HepG2 (cell line): ENCODE data around the gene ADAMTS12. TPM values are rescaled to one million over a fixed set of nuclear protein-coding genes. Genes with fewer than 3 reads are reported as not detected.

ENCODE experiments used
- BORCS8-MEF2B ChIP-seq: sonication (generic); formaldehyde crosslinking; IDR thresholded peaks from 2 replicates; pipeline ENCODE4 v1.8.0; 2022; ENCODE audit warnings: mild to moderate bottlenecking, missing genetic modification reagents
- EP300 ChIP-seq, 3 experiments: sonication (generic) in 1 of 3; formaldehyde crosslinking in 1 of 3; IDR thresholded peaks; 2 replicates each; pipeline versions ENCODE4 v1.5.1 to v1.6.1; 2011 to 2020; ENCODE audit warnings: low read depth in 2 of 3, low read length in 2 of 3, borderline replicate concordance in 1 of 3, improper control_type of control experiment in 1 of 3, mild to moderate bottlenecking in 1 of 3, missing genetic modification reagents in 1 of 3, moderate library complexity in 1 of 3
- ETV6 ChIP-seq: sonication (generic); formaldehyde crosslinking; conservative IDR thresholded peaks from 2 replicates; pipeline ENCODE4 v1.4.0; 2020; ENCODE audit warnings: missing genetic modification reagents
- GABPA ChIP-seq, 2 experiments: IDR thresholded peaks; 2 replicates each; pipeline ENCODE4 v1.6.1; 2011 to 2016; ENCODE audit warnings: low read depth in 2 of 2, low read length in 1 of 2, missing biosample characterization in 1 of 2, missing genetic modification characterization in 1 of 2
- GZF1 ChIP-seq: sonication (generic); formaldehyde crosslinking; IDR thresholded peaks from 2 replicates; pipeline ENCODE4 v1.5.1; 2020; ENCODE audit warnings: mild to moderate bottlenecking, missing genetic modification reagents
- HNF4G ChIP-seq, 2 experiments: sonication (generic) in 1 of 2; formaldehyde crosslinking in 1 of 2; IDR thresholded peaks; 2 replicates each; pipeline versions ENCODE4 v1.4.0 to v1.6.1; 2011 to 2020; ENCODE audit warnings: borderline replicate concordance in 2 of 2, low read depth in 2 of 2, mild to moderate bottlenecking in 2 of 2, low read length in 1 of 2, missing genetic modification reagents in 1 of 2, moderate library complexity in 1 of 2
- JUND ChIP-seq: sonication (generic); formaldehyde crosslinking; IDR thresholded peaks from 2 replicates; pipeline ENCODE4 v1.8.0; 2022; ENCODE audit warnings: mild to moderate bottlenecking, missing genetic modification reagents
- RARG ChIP-seq: sonication (generic); formaldehyde crosslinking; IDR thresholded peaks from 2 replicates; pipeline ENCODE4 v1.4.0; 2020; ENCODE audit warnings: low read depth, mild to moderate bottlenecking, missing genetic modification reagents
- RFXANK ChIP-seq: IDR thresholded peaks from 2 replicates; pipeline ENCODE4 v1.6.1; 2016
- SPEN ChIP-seq: sonication (generic); formaldehyde crosslinking; IDR thresholded peaks from 2 replicates; pipeline ENCODE4 v1.5.1; 2020; ENCODE audit warnings: low read depth, mild to moderate bottlenecking, missing genetic modification reagents
- SRSF1 ChIP-seq: fragments of 200-400 bp; formaldehyde crosslinking; optimal IDR thresholded peaks from 2 replicates; pipeline ENCODE3; 2017; ENCODE audit warnings: mild to moderate bottlenecking, low read depth, low read length, moderate library complexity
- TAF1 ChIP-seq: sonication (generic); formaldehyde crosslinking; IDR thresholded peaks from 2 replicates; pipeline ENCODE4 v1.4.0; 2020; ENCODE audit warnings: missing genetic modification reagents
- TFE3 ChIP-seq: IDR thresholded peaks from 2 replicates; pipeline ENCODE4 v1.6.1; 2016
- THYN1 ChIP-seq: sonication (generic); formaldehyde crosslinking; IDR thresholded peaks from 2 replicates; pipeline ENCODE4 v1.8.1; 2023; ENCODE audit warnings: low read depth, mild to moderate bottlenecking, moderate library complexity, missing genetic modification reagents, borderline replicate concordance
- ZMAT5 ChIP-seq: sonication (generic); formaldehyde crosslinking; IDR thresholded peaks from 2 replicates; pipeline ENCODE4 v1.5.0; 2020; ENCODE audit warnings: mild to moderate bottlenecking, low read depth, missing genetic modification reagents, borderline replicate concordance
- ZNF143 ChIP-seq: sonication (generic); formaldehyde crosslinking; IDR thresholded peaks from 2 replicates; pipeline ENCODE4 v1.4.0; 2020; ENCODE audit warnings: missing genetic modification reagents
- ZNF20 ChIP-seq: sonication (generic); formaldehyde crosslinking; IDR thresholded peaks from 2 replicates; pipeline ENCODE4 v1.4.0; 2020; ENCODE audit warnings: mild to moderate bottlenecking, moderate library complexity, missing genetic modification reagents
- ZNF547 ChIP-seq: sonication (generic); formaldehyde crosslinking; IDR thresholded peaks from 2 replicates; pipeline ENCODE4 v1.5.1; 2020; ENCODE audit warnings: mild to moderate bottlenecking, missing genetic modification reagents
- ZNF619 ChIP-seq: sonication (generic); formaldehyde crosslinking; IDR thresholded peaks from 2 replicates; pipeline ENCODE4 v1.4.0; 2020; ENCODE audit warnings: mild to moderate bottlenecking, missing genetic modification reagents
- ZNF792 ChIP-seq: IDR thresholded peaks from 2 replicates; pipeline ENCODE4 v1.6.1; 2016
- ZNF816 ChIP-seq: sonication (generic); formaldehyde crosslinking; IDR thresholded peaks from 2 replicates; pipeline ENCODE4 v1.8.0; 2022; ENCODE audit warnings: missing genetic modification reagents, mild to moderate bottlenecking, borderline replicate concordance
- polyA plus RNA-seq, 8 experiments: library from polyadenylated mRNA; depleted of rRNA in 3 of 8; stranded (reverse) in 7 of 8; unstranded in 1 of 8; fragments of >200 nt; fragmentation: Illumina TruSeq in 4 of 8; extraction: Trizol in 4 of 8; gene quantifications; 2 replicates each; pipeline versions ENCODE4 v1.2.1 to v1.2.3, GENCODE V29; 2011 to 2016; ENCODE audit warnings: low read depth in 4 of 8, missing spikeins in 1 of 8, mixed read lengths in 1 of 8; ENCODE audit not compliant: insufficient read depth in 1 of 8
- total RNA-seq, 5 experiments: library from RNA; depleted of rRNA; stranded (reverse); fragments of >200 nt; fragmentation: Illumina TruSeq; extraction: Trizol; gene quantifications; 2 replicates each; pipeline ENCODE4 v1.2.3, GENCODE V29; 2016; ENCODE audit warnings: low read depth in 1 of 5
- TF ChIP-seq, protein P1 (sequence below): sonication (generic); formaldehyde crosslinking; IDR thresholded peaks from 2 replicates; pipeline ENCODE4 v1.5.0; 2020; ENCODE audit warnings: missing genetic modification reagents, mild to moderate bottlenecking, borderline replicate concordance
- TF ChIP-seq, protein P2 (sequence below): sonication (generic); formaldehyde crosslinking; IDR thresholded peaks from 2 replicates; pipeline ENCODE4 v1.5.0; 2020; ENCODE audit warnings: missing genetic modification reagents
- TF ChIP-seq, protein P3 (sequence below): sonication (generic); formaldehyde crosslinking; IDR thresholded peaks from 2 replicates; pipeline ENCODE4 v1.5.0; 2020; ENCODE audit warnings: mild to moderate bottlenecking, missing genetic modification reagents

Gene ADAMTS12
- total and polyA plus RNA-seq, 2 of the 13 experiments (the other 11 are each of a cell fraction or from before 2014, with no cell fraction given), result 0.03 TPM; not detected in 1

GRCh38 chr5:33582417-33582816, 309.4 kb downstream of the ADAMTS12 start (continued):
- no peak for TF ChIP-seq ZNF816 (CRISPR knock-in tag)
- TF ChIP-seq GZF1 (CRISPR knock-in tag), result no peak
- TF ChIP-seq ETV6 (CRISPR knock-in tag), result no peak
- peak; percentile 83 for TF ChIP-seq HNF4G (IDR thresholded peaks at IDR 0.05; ENCODE audit: borderline replicate concordance, low read depth, low read length)
- TF ChIP-seq HNF4G (CRISPR knock-in tag; IDR thresholded peaks at IDR 0.05; ENCODE audit: borderline replicate concordance, low read depth), result peak; percentile 53; the same call in 1 of the 2 replicates
- no peak for TF ChIP-seq ZNF792 (CRISPR knock-in tag)
- peak in 1 of 2 experiments; percentile 76; a peak in 3 of 4 replicates for TF ChIP-seq EP300 (IDR thresholded peaks at IDR 0.05; ENCODE audit: low read depth in 2 of 2, low read length in 2 of 2)
- TF ChIP-seq EP300 (CRISPR knock-in tag; IDR thresholded peaks at IDR 0.05; ENCODE audit: borderline replicate concordance), result peak; percentile 32; the same call in 1 of the 2 replicates
- no peak for TF ChIP-seq BORCS8-MEF2B (CRISPR knock-in tag)
- no peak for TF ChIP-seq THYN1 (CRISPR knock-in tag)
- no peak for TF ChIP-seq ZNF143 (CRISPR knock-in tag)
- TF ChIP-seq, protein P1, sequence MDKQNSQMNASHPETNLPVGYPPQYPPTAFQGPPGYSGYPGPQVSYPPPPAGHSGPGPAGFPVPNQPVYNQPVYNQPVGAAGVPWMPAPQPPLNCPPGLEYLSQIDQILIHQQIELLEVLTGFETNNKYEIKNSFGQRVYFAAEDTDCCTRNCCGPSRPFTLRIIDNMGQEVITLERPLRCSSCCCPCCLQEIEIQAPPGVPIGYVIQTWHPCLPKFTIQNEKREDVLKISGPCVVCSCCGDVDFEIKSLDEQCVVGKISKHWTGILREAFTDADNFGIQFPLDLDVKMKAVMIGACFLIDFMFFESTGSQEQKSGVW (CRISPR knock-in tag), result no peak
- TF ChIP-seq RFXANK (CRISPR knock-in tag), result no peak
- TF ChIP-seq ZNF20 (CRISPR knock-in tag), result no peak
- TF ChIP-seq GABPA (IDR thresholded peaks at IDR 0.05; ENCODE audit: low read depth, low read length), result no peak
- no peak for TF ChIP-seq GABPA (CRISPR knock-in tag; IDR thresholded peaks at IDR 0.05; ENCODE audit: low read depth)
- peak; percentile 65; the same call in 1 of the 2 replicates for TF ChIP-seq TFE3
- TF ChIP-seq SPEN (CRISPR knock-in tag), result no peak
- TF ChIP-seq RARG, result no peak
- TF ChIP-seq ZMAT5 (CRISPR knock-in tag), result no peak
- no peak for TF ChIP-seq SRSF1
- no peak for TF ChIP-seq ZNF547 (CRISPR knock-in tag)
- TF ChIP-seq, protein P2, sequence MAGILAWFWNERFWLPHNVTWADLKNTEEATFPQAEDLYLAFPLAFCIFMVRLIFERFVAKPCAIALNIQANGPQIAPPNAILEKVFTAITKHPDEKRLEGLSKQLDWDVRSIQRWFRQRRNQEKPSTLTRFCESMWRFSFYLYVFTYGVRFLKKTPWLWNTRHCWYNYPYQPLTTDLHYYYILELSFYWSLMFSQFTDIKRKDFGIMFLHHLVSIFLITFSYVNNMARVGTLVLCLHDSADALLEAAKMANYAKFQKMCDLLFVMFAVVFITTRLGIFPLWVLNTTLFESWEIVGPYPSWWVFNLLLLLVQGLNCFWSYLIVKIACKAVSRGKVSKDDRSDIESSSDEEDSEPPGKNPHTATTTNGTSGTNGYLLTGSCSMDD (CRISPR knock-in tag), result no peak
- no peak for TF ChIP-seq ZNF619 (CRISPR knock-in tag)
- no peak for TF ChIP-seq TAF1 (CRISPR knock-in tag)
- TF ChIP-seq JUND, result no peak
- TF ChIP-seq, protein P3, sequence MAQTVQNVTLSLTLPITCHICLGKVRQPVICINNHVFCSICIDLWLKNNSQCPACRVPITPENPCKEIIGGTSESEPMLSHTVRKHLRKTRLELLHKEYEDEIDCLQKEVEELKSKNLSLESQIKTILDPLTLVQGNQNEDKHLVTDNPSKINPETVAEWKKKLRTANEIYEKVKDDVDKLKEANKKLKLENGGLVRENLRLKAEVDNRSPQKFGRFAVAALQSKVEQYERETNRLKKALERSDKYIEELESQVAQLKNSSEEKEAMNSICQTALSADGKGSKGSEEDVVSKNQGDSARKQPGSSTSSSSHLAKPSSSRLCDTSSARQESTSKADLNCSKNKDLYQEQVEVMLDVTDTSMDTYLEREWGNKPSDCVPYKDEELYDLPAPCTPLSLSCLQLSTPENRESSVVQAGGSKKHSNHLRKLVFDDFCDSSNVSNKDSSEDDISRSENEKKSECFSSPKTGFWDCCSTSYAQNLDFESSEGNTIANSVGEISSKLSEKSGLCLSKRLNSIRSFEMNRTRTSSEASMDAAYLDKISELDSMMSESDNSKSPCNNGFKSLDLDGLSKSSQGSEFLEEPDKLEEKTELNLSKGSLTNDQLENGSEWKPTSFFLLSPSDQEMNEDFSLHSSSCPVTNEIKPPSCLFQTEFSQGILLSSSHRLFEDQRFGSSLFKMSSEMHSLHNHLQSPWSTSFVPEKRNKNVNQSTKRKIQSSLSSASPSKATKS (CRISPR knock-in tag), result no peak
